Islet precursor cell (in vitro differentiated cells): Measurements from ENCODE around the gene PRKAR2B.
"Not testable (repeated sequence)": the region's sequence is repeated elsewhere in the genome, so short reads cannot be mapped to it uniquely, and the experiment has no call there.

Source experiments
- DNase-seq: peaks from one replicate; pipeline ENCODE4 v3.0.0-alpha.2; 2018

PRKAR2B gene

GRCh38 chr7:107080099-107080505 is 35.6 kb downstream of the PRKAR2B start:
- no peak for DNase-seq

- no peak for DNase-seq
These were observed 36.0 kb downstream of the PRKAR2B start for GRCh38 chr7:107080533-107080932.

- no peak for DNase-seq
These were observed 40.7 kb downstream of the PRKAR2B start for GRCh38 chr7:107085180-107085579.

- no peak for DNase-seq
These were observed 45.1 kb downstream of the PRKAR2B start for GRCh38 chr7:107089627-107090026.

- no peak for DNase-seq
These were observed 46.0 kb downstream of the PRKAR2B start for GRCh38 chr7:107090457-107090856.

- no peak for DNase-seq
These were observed 46.8 kb downstream of the PRKAR2B start for GRCh38 chr7:107091306-107091705.

GRCh38 chr7:107093671-107094070 is 49.2 kb downstream of the PRKAR2B start:
- DNase-seq: not testable (repeated sequence)

GRCh38 chr7:107099154-107099553 is 54.6 kb downstream of the PRKAR2B start:
- not testable (repeated sequence) for DNase-seq

GRCh38 chr7:107100824-107101223 is 56.3 kb downstream of the PRKAR2B start:
- no peak for DNase-seq

GRCh38 chr7:107103369-107103768 is 58.9 kb downstream of the PRKAR2B start:
- peak; percentile 98 for DNase-seq

- no peak for DNase-seq
These were observed 60.3 kb downstream of the PRKAR2B start for GRCh38 chr7:107104801-107105200.

- DNase-seq: peak; percentile 68
These were observed 61.2 kb downstream of the PRKAR2B start for GRCh38 chr7:107105591-107106245.

- DNase-seq: no peak
These were observed 64.4 kb downstream of the PRKAR2B start for GRCh38 chr7:107108793-107109371.

- no peak for DNase-seq
These were observed 65.5 kb downstream of the PRKAR2B start for GRCh38 chr7:107109955-107110354.

GRCh38 chr7:107111196-107111595 is 66.7 kb downstream of the PRKAR2B start:
- no peak for DNase-seq

GRCh38 chr7:107113866-107114265 is 69.4 kb downstream of the PRKAR2B start:
- DNase-seq: no peak

- no peak for DNase-seq
These were observed 70.6 kb downstream of the PRKAR2B start for GRCh38 chr7:107115114-107115513.

GRCh38 chr7:107115762-107116540 is 71.4 kb downstream of the PRKAR2B start:
- DNase-seq: no peak

GRCh38 chr7:107118109-107118900 is 73.8 kb downstream of the PRKAR2B start:
- no peak for DNase-seq

GRCh38 chr7:107119376-107120105 is 75.0 kb downstream of the PRKAR2B start:
- DNase-seq: no peak

- DNase-seq: no peak
These were observed 78.0 kb downstream of the PRKAR2B start for GRCh38 chr7:107122486-107122911.

GRCh38 chr7:107123392-107123791 is 78.9 kb downstream of the PRKAR2B start:
- no peak for DNase-seq
